ENCODE data around the gene SLC43A2.

- TF ChIP-seq CTCF (IDR thresholded peaks at IDR 0.05) (no peak), POLR2A (IDR thresholded peaks at IDR 0.05) (no peak), POLR2AphosphoS5 (IDR thresholded peaks at IDR 0.05) (no peak)
Observed at GRCh38 chr17:1559047-1560043, 69.3 kb downstream of the SLC43A2 start.

Data from suprapubic skin (tissue), 4 donors.